Measurements from ENCODE around the gene DYNLT4.

DNA sequence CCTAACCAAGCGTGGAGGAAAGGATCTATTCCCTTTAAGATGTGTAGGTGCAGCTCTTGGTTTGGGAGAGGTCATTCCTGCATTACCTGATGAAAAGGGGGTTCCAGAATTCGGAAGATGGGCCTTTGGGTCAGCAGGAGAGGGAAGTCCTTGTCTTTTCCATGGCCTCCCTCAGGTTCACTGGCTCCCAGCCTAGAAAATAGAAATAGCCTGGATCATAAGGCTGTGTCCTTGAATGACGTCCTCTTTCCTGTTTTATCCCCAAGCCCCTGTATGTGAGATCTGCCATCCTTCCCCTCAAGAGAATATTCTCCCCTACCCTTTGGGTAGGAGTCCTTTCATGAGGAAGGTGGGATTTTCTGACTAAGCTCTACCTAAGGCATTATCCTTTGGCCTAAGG is 46.3 kb downstream of the DYNLT4 start:
- TF ChIP-seq, protein P1, sequence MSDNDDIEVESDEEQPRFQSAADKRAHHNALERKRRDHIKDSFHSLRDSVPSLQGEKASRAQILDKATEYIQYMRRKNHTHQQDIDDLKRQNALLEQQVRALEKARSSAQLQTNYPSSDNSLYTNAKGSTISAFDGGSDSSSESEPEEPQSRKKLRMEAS (IDR thresholded peaks at IDR 0.05), result no peak
- TF ChIP-seq GABPA (IDR thresholded peaks at IDR 0.05 in 1 of 2, conservative IDR thresholded peaks at IDR 0.05 in 1 of 2) (no peak), JUND (IDR thresholded peaks at IDR 0.05) (no peak), YY1 (IDR thresholded peaks at IDR 0.05) (no peak), FOXA2 (IDR thresholded peaks at IDR 0.05) (no peak), RAD21 (IDR thresholded peaks at IDR 0.05) (no peak), FOXA1 (IDR thresholded peaks at IDR 0.05) (no peak)
- TF ChIP-seq, protein P2, sequence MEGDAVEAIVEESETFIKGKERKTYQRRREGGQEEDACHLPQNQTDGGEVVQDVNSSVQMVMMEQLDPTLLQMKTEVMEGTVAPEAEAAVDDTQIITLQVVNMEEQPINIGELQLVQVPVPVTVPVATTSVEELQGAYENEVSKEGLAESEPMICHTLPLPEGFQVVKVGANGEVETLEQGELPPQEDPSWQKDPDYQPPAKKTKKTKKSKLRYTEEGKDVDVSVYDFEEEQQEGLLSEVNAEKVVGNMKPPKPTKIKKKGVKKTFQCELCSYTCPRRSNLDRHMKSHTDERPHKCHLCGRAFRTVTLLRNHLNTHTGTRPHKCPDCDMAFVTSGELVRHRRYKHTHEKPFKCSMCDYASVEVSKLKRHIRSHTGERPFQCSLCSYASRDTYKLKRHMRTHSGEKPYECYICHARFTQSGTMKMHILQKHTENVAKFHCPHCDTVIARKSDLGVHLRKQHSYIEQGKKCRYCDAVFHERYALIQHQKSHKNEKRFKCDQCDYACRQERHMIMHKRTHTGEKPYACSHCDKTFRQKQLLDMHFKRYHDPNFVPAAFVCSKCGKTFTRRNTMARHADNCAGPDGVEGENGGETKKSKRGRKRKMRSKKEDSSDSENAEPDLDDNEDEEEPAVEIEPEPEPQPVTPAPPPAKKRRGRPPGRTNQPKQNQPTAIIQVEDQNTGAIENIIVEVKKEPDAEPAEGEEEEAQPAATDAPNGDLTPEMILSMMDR (IDR thresholded peaks at IDR 0.05; ENCODE audit: low read depth, low read length, missing input control), result no peak
- TF ChIP-seq, protein P3, sequence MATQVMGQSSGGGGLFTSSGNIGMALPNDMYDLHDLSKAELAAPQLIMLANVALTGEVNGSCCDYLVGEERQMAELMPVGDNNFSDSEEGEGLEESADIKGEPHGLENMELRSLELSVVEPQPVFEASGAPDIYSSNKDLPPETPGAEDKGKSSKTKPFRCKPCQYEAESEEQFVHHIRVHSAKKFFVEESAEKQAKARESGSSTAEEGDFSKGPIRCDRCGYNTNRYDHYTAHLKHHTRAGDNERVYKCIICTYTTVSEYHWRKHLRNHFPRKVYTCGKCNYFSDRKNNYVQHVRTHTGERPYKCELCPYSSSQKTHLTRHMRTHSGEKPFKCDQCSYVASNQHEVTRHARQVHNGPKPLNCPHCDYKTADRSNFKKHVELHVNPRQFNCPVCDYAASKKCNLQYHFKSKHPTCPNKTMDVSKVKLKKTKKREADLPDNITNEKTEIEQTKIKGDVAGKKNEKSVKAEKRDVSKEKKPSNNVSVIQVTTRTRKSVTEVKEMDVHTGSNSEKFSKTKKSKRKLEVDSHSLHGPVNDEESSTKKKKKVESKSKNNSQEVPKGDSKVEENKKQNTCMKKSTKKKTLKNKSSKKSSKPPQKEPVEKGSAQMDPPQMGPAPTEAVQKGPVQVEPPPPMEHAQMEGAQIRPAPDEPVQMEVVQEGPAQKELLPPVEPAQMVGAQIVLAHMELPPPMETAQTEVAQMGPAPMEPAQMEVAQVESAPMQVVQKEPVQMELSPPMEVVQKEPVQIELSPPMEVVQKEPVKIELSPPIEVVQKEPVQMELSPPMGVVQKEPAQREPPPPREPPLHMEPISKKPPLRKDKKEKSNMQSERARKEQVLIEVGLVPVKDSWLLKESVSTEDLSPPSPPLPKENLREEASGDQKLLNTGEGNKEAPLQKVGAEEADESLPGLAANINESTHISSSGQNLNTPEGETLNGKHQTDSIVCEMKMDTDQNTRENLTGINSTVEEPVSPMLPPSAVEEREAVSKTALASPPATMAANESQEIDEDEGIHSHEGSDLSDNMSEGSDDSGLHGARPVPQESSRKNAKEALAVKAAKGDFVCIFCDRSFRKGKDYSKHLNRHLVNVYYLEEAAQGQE (IDR thresholded peaks at IDR 0.05), result no peak
